Esophagus mucosa (tissue), 1 donor: Measurements from ENCODE around the gene KCNJ4. TPM values are rescaled to one million over a fixed set of nuclear protein-coding genes. Genes with fewer than 3 reads are reported as not detected.

Source experiments
- ATAC-seq: fragments of 200-7000 bp; cut with Tn5 transposase; one replicate; pipeline ENCODE4 v1.9.1; 2020
- total RNA-seq: library from RNA; stranded (reverse); gene quantifications from one replicate; pipeline ENCODE4 v1.2.4, GENCODE V29; 2023
- donor health status: DM: yes; HTN: yes; CAD: no.

The KCNJ4 gene
- total RNA-seq, 1 donor from 2014 or later = not detected

DNA sequence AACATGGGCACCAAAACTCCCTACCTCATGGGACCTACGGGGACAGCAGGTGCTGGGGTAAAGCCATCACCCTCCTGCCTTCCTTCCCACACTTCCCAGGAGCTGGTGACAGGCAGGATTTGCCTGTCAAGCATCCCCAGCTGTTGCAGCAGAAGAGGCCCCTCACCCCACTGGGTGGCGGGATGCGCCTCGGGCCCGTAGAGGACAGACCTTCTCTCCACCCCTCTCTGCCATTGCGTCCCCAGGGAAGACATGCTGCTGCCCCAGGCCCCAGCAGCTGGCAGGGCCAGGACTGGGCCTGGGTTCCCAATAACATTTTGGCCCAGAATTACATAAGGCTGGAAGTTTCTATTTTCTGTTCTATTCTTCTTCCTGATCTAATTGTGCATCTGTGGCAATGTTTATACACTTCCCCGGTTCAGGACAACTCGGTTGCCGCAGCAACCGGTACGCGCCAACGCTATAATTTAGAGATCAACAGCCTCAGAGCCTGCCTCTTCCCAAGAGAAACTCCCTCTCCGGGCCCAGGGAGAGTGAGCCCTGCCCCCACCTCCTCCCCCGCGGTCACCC is 25.4 kb downstream of the KCNJ4 start:
- no peak for ATAC-seq

- ATAC-seq = no peak
Observed at GRCh38 chr22:38428714-38429113, 26.3 kb downstream of the KCNJ4 start.

DNA sequence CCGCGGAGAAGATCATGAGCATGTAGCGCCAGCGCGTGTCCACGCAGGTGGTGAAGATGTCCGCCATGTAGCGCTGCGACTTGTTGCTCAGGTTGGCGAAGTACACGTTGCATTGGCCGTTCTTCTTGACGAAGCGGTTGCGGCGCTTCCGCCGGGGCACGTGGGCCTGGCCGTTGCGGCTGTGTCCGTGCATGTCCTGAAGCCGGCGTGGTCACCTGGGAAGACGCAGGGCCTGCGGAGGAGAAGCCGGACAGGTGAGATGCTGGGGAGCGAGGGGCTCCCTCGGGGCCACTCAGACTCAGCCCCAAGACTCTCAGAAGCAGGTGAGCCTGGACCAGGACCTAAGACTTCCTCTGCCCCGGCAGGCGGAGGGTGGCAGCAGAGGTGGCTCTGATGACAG is 27.1 kb downstream of the KCNJ4 start:
- ATAC-seq = no peak

GRCh38 chr22:38427465-38427864 is 27.5 kb downstream of the KCNJ4 start:
- ATAC-seq = no peak

GRCh38 chr22:38426628-38427027 is 28.4 kb downstream of the KCNJ4 start:
- no peak for ATAC-seq

DNA sequence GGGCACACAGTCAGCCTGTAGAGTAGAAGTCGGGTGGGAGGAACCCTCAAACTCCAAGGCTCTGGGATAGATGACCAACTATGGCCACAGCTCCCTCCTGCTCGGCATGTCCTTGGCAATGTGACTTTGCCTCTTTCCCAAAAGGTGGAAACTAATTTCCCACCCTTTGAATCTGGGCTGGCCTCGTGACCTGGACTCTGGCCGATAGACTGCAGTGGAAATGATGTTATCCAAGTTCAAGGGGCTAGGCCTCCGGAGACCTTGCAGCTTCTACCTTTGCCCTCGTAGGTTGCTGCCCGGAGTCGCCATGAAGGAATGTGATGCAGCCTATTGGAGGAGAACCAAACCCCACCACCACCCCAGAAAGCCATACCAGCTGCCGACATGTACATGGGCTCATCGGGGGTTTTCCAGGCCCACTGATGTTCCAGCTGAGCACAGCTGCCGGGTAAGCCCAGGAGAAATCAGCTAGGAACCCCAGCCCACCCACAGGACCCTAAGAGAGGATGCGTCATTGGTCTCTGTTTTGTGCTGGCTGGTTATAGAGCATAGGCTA is 30.4 kb downstream of the KCNJ4 start:
- ATAC-seq = no peak

DNA sequence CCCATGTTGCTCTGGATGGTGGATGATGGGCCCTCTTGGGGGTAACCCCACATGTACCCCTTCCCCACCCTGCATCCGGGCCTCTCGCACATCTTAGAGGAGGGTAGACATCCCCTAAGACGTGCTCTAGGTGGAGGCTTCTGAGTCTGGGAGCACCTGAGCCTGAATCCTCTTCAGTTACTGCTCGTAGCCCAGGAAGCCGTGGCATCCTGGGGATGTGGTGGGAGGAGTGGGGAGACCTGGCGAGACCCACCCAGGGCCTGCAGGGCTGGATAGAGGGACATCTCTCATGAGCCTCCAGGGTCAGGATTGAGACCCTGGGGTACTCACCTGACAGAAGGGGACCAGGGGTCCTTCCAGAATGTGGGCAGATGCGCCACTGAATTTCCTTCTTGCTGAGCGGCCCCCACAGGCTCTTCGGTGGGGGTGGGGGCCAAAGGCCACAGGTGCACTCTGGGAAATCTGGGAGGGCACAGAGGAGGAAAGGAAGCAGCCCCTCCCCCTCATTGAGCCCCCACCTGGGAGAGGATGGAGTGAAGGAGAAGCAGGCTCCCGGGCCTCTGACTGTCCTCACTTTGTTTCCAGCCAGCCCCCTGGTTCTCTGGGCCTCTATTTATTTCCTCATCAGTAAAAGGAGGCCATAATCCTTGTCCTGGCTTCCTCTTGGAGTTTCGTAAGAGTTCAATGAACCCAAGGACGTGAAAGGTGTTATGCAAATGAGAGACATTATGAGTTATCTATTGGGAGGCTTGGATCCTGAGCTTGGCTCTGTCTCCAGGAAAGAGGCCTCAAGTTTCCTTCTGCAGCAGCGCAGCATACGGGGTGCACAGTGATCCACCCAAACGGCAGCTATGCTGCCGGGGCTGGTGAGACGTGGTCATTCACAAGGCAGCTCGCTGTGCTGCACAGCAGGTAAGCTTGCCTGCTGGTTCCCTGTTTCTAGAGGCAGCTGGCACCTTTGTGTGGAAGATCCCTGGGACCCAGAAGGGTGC is 31.2 kb downstream of the KCNJ4 start:
- peak; percentile 79 for ATAC-seq

- peak; percentile 46 for ATAC-seq
Observed at GRCh38 chr22:38422611-38423511, 32.1 kb downstream of the KCNJ4 start.

- ATAC-seq = no peak
Observed at GRCh38 chr22:38420734-38421133, 34.3 kb downstream of the KCNJ4 start.

DNA sequence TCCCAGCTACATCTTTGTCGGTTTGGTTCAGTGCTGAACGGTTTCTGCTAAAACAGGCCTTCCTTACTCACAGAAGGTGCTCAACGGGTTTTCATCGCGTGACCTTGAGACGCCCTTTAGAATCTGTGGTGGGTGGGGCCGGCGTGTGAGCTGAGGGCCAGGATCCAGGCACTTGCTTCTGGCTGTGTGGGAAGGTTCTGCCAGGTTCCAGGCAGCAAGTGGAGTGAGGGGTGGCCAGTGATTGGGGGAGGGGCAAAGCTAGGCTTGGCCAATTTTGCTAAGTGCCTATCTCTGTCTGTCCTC is 35.2 kb downstream of the KCNJ4 start:
- ATAC-seq = no peak

- no peak for ATAC-seq
Observed at GRCh38 chr22:38419121-38419857, 35.7 kb downstream of the KCNJ4 start.

DNA sequence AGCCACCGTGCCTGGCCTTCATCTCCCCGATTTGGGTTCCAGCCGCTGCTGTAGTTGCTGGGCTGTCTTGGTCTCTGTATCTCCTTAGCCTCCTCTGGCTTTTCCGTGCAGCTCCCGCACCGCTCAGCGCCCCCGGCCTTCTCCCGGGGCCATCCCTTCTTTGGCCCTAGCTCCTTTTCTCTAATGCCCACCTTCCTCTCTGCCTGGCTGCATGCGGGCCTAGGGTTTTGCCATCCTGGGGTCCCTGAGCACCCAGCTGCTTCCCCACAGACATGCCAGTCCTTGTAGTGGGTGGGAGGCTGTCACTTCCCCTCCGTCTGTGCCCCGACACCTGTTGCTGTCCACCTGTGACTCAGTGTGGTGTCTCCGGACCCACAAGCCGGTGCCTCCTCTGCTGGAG is 36.4 kb downstream of the KCNJ4 start:
- ATAC-seq = no peak

DNA sequence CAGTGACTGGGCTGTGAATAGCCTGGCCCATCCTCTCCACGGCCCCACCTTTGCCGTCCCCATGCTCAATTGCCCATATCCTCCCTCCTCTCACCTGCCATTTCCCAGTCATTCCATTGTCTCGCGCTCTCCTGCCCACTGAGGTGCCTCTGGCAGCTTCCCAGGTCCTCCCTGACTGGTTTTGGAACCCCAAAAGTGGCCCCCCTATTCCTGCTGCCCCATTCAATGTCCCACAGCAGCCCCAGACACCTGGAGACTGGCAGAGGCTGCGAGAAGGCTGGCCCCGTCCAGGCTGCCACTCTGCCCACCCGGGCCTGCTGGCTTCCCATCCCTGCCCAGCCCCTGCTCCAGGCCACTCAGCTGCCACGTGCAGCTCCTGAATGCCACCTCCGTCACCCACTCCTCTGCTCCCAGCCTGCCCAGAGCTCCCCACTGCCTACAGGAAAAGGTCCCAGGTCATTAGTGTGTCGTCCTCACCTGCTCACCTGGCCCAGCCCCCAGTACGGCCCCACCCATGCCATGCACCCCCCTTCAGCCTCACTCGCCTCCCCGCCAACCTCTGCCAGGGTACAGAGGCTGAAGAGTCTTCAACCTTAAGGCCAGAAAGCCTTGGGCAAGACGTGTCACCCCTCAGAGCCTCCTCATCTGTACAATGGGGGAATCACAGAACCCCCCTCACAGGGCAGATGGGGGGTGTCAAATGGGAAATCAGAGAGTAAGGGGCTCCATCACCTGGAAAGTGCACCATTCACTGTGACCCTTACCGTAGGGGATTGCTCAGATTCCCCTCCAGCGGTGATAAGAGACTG is 37.5 kb downstream of the KCNJ4 start:
- no peak for ATAC-seq

DNA sequence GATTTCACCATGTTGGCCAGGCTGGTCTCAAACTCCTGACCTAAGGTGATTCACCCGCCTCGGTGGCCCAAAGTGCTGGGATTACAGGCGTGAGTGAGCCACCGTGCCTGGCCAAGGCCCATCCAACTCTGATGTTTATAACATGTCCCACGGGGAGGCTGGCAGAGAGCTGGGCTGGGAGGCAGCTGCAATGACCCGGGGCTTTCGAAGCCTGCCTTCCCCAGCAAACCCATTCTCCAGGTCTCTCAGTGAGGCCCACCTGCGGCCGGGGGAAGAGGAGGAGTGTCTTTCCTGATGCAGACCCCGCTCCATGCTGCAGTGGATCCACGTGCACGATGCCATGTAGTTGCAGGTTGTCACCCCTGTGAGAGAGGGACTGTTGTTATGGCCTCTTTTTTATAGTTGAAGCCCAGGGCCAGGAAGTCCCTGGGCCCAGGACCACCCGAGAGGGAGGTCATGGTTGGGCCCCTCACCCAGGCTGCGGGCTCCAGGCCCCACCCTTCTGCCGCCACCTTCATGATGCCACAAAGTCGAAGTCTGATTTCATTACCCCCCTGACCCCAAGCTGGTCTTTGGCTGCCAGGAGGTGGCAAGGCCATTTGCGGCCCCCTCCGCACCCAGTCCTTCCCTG is 38.3 kb downstream of the KCNJ4 start:
- no peak for ATAC-seq

DNA sequence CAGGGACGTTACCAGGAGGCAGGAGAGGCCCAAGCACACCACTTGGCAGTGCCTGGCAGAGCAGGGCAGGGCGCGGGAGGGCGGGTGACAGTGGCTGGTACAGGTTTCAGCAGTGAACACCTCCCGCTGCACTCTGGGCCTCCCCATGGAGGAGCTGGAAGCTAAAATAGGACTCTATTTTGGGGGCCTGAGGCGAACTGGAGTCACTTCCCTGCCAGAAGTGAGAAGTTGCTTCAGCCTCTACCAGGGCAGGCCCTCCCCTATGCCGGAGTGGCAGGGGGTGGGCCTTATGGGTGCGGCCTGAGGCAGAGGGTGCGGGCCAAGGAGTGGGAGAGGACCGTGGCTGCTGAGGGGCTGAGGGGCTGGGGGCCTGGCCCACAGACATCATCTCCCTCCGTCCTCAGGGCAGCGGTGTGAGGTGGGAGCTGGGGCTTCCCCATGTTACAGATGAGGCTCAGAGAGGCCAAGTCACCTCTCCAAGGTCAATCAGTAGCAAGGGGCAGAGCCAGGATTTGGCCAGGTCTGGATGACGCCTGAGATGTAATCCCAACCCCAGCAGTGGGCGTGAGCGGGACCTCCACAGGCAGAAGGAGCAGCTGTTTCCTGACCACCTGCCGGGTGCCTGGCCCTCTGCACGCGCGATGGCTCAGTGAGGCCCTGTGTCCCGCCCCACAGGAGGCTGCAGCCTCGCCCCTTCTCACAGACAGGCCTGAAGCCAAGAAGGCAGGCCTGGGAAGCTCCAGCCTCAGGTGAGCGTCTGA is 39.3 kb downstream of the KCNJ4 start:
- ATAC-seq = peak; percentile 14

DNA sequence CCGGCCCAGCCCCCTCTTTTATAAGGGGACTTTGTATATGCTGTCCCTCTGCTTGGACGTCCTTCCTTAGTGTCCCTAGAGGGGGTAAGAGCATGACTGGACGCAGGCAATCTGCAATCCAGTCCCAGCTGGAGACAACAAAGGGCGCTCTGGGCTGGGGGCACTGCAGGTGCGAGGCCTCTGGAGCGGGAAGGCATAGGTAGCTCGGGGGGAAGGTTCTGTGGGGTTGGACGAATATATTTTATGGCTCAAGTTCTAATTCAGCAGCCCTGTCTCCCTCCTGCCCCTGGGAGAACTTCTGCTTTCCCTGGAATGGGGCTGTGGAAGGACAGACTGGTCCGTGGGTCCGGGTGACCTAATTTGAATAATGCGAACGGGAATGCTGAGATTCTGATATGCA is 40.0 kb downstream of the KCNJ4 start:
- no peak for ATAC-seq

- no peak for ATAC-seq
Observed at GRCh38 chr22:38414009-38414395, 41.0 kb downstream of the KCNJ4 start.

- peak; percentile 24 for ATAC-seq
Observed at GRCh38 chr22:38413085-38414008, 41.7 kb downstream of the KCNJ4 start.
